GM18498 (cell line): Measurements from ENCODE around the gene PMEPA1.
A peak's percentile ranks its signal among the peaks of the same experiment; 100 is the strongest.

Experiments used
- ATAC-seq: cut with Tn5 transposase; IDR thresholded peaks from one replicate; pipeline ENCODE4 v1.9.1; 2021; ENCODE audit warnings: mild to moderate bottlenecking, moderate library complexity; ENCODE audit not compliant: unreplicated experiment

PMEPA1 gene

DNA sequence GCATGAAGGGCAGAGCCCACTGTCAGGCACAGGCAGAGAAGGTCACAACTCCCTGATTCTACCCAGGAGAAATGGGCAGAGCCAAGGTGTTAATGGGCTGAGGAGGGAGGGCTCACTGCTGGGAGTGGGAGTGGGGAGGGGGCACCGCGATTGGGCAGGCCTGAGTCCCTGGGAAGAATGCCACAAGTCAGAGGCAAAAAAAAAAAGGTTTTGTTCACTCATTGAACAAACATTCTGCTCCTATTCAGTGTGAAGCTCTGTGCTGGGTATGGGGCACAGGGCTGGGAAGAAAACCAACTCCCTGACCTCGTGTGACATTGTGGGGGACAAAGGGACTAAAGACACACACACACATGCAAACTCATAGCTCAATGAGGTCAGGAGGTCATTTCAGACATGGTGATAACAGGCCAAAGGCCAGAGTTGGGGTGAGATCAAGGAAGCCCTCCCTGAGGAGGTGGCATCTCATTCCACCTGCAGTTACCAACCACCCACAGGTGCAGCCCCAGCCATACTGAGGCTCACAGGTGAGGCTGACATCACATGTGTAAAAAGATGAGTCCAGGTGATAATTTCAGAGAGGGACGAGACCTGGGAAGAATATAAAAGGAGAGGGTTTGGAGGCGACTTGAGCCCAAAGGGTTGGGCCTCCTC lies 3.2 kb upstream of the PMEPA1 start:
- no peak for ATAC-seq

DNA sequence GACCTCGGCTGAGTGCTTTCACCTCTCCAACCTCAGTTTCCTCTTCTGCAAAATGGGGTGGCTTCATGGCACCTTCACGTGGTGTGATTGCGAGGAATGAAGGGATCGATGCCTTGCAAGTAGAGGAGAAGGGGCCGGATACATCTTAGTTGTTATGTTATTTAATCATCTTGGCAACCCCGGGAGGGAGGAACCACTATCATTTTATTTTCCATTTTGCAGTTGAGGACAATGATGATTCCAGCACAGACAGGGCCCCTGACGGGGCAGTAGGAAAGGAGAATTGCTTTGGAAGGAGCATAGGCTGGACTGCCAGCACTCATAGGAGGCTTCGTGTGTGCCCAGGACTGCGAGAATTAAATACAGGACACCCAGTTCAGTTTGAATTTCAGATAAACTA lies 2.5 kb upstream of the PMEPA1 start:
- ATAC-seq, result no peak

DNA sequence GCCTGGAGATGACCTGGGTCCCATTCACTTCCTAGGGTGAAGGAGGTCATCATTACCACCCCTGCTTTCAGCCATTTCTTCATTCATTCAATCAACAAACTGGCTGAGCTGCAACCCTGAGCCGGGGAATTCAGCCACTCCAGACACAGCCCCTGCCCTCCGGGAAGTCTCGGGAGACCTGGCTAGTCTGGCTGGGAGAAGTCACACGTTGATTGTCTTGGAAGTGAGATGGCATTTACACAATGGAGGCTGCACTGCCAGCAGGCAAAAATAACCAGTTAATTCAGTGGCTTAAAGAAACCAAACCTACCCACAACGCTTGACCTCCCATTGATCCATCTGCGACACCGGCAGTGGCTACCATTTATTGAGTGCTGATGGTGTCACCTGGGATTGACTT lies 2.0 kb upstream of the PMEPA1 start:
- ATAC-seq, result no peak

DNA sequence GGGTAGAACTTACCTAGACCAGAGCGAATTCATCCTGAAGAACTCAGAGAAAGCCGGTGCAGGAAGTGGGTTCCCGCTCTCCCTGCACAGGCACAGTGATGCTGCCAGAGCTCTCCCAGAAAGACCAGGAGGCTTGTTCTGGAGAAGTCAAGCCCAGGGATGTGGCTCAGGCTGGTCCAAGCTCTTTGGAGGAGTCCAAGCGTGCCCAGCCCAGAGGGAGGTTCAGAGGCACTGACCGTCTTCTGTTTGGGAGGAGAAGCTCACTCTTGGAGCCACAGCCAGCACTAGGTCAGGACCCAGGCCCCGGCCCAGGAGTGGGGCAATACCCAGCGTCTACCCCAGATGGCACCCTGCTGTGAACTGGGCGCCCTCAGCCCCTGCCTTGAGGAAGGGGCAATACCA lies 1.5 kb upstream of the PMEPA1 start:
- no peak for ATAC-seq

DNA sequence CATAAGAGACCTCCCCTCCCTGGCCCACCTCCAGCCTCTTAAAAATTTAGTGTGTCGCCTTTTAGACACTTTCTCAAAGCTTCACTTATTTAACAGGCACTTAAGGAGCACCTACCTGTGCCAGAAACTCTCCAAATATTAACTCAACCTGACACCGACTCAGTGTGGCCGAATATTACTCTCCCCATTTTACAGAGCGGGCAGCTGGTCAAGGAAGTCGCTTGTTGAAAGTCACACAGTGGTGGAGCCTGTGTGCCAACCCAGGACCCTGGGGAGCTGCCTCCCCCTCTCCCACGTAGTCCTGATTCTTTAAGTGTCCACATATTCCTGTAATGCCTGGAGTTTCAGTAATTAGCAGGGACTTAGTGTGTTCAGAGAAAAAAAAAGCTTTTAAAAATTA lies 1.0 kb upstream of the PMEPA1 start:
- ATAC-seq, result no peak

DNA sequence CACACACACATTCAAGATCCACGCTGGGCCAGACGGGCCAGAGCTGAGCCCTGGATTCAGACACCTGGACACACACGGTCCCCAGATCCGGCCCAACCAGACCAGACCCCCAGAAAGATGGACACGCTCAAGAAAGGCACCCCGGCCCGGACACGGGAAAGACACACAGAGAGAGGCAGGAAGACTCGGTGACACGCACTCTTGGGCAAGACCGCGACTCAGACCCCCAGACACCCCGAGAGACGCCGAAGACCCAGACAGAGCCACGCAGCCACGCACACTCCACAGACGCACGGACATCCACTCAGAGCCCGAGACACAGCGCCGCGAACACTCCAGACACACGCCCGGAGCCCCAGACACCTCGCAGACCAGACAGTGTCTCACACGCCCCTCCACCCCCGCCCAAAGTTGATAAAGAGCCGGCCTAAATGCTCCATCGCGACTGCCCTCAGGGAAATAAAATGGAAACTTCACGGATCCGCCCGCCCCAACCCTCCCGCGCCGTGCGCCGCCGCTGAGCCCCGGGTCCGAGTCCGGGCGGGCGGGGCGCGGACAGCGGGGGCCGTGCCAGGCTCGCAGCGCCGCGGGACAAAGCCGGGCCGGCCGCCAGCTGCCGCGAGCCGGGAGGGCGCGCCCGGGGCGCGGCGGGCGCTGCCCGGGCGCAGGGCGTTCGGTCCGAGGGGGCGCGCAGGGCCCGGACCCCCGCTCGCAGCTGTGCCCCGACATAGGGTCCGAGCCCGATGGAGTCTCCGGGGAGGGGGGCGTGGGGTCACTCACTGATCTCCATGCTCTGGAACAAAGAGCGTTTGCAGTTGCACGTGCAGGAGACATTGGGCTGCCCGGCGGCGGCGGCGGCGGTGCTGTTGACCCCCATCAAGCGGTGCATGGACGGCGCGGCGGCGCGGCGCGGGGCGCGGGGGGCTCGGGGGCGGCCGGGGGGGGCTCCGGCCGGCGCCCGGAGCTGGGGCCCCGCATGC lies 831 bp downstream of the PMEPA1 start:
- ATAC-seq, result peak; percentile 9

- no peak for ATAC-seq
Measured at GRCh38 chr20:57707849-57708693, 1.7 kb downstream of the PMEPA1 start.

GRCh38 chr20:57707320-57707719 lies 2.5 kb downstream of the PMEPA1 start:
- no peak for ATAC-seq

GRCh38 chr20:57705127-57705899 lies 4.5 kb downstream of the PMEPA1 start:
- ATAC-seq, result no peak

DNA sequence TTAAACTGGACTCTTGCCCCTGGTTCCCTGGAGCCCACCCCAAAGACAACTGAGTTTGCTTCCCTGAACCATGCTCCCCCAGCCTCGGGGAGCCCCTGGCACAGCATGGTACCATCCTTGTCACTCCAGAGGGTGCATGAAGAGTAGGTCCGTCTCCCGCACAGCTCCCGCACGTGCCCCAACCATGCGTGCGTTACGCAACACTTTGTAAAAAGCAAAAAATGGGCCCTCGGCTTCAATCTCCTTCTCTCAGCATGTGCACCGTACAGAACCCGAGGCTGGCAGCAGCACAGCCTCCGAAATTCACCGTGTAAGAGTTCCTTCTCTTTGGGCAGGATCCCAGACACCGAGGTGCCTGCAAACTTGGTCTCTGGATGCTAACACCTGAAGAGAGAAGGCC lies 5.6 kb downstream of the PMEPA1 start:
- ATAC-seq, result no peak

DNA sequence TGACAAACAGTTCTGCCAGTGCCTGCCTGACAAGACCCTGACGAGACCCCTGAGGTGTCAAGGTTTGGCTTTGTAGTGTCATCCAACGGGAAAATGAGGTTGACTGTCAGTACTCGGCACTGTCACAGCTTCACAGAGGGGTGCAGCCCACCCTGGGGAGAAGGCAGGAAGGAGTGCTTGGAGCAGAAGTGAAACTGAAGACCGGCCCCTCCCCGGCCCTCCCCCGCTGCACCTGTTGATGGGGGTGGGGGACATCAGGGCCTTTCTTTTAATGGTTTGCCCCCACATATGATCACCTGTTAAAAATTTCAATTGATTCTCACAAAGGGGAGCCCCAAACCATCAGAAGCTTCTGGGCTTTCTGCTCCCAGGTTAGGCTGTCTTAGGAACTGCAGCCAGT lies 6.8 kb downstream of the PMEPA1 start:
- no peak for ATAC-seq

GRCh38 chr20:57702521-57702920 lies 7.3 kb downstream of the PMEPA1 start:
- no peak for ATAC-seq

- ATAC-seq, result no peak
Measured at GRCh38 chr20:57702091-57702490, 7.7 kb downstream of the PMEPA1 start.

- ATAC-seq, result no peak
Measured at GRCh38 chr20:57701651-57702050, 8.2 kb downstream of the PMEPA1 start.

DNA sequence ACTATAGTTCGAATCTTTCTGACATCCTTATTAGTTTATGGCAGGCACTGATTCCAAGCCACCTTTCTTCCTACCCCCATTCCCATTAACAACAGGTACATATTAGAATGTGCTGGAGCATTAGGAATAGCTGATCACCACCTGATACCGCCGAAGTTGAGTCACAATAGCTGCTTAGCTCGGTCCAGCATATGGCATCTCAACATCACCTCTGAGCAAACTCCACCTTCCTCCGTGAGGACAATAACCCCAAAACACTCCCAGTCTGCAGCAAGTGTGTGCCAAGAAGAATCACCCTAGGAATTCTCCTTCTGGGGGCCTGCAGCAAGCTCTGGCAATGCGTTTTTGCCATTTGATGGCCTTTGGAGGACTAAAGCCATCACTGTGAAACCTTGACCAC lies 8.7 kb downstream of the PMEPA1 start:
- ATAC-seq, result no peak

- no peak for ATAC-seq
Measured at GRCh38 chr20:57699395-57699794, 10.4 kb downstream of the PMEPA1 start.

DNA sequence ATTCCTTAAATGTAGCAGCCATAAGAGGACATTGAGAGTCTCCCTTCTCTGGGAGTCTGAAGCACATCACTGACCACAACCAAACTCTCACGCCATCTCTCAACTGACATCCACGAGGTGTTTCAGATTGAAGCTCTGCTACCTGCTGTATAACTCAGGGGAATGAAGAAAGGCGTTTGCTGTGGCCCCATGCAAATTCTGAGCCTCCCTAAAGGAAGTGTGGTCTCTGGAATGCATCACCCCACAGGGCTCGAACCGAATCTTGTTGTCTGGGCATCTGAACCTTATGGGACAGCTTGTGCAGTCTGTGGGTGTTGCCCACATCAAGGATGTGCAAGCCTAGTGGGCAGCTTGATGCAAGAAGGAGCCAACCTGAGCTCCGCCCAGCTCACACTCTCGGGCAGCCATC lies 10.9 kb downstream of the PMEPA1 start:
- ATAC-seq, result no peak

GRCh38 chr20:57698116-57698866 lies 11.5 kb downstream of the PMEPA1 start:
- no peak for ATAC-seq

DNA sequence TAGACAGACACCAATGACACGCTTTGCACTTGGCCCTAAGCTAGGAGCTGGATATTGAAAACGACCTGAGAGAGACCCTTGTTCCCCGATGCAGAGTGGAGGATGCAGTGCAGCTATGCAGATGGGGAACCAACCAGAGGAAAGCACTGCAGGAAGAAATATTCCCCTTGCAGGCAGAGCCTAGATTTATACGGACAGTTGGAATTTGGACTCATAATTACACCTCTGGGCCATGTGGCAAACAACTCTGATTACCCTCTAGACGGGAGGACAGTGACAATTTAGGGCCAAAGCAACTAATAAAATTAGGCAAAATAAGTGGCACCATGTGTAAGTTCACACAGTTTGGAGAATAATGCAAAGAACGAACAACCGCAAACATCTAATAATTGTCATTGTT lies 12.3 kb downstream of the PMEPA1 start:
- ATAC-seq, result no peak

DNA sequence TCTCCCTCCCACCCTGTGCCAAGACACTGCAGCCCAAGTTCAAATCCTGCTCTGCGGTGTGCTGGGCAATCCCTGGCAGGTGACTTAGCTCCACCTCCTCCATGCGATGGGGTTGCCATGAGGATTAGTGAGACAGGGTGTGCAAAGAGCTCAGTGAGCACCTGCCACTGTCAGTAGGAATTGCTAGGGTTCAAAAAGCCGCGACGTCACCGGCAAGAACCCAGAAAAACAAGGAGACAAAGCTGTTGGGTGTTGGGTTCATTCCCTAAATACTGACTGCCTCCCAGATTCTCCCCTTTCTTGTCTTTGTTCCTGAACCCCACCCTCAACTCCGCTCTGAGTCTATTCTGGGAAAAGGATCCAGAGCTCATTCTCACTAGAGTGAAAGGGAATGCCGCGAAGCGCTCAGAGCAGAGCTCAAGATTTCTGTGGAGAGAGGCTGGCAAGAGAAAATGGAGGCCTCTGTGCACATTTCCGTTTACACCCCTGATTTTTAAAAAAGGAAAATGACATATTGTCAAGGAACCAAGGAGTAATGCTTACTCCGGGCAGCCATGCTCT lies 13.3 kb downstream of the PMEPA1 start:
- ATAC-seq, result no peak
